AG10803 (cell line): Measurements from ENCODE around the gene ZNF30.
"Not testable (repeated sequence)": the region's sequence is repeated elsewhere in the genome, so short reads cannot be mapped to it uniquely, and the experiment has no call there.

Source experiments
- DNase-seq: peaks from one replicate; pipeline ENCODE4 v3.0.0; 2010; ENCODE audit warnings: low read depth
- H3K4me3 ChIP-seq: 2 replicates; pipeline ENCODE4 v1.5.1; 2011; ENCODE audit warnings: mild to moderate bottlenecking, low read length, control low read depth
- CTCF ChIP-seq: conservative IDR thresholded peaks from 2 replicates; pipeline ENCODE4 v1.5.1; 2011; ENCODE audit warnings: mild to moderate bottlenecking, low read length, control low read depth, inconsistent platforms

Gene ZNF30

GRCh38 chr19:34904664-34905527 lies 21.8 kb upstream of the ZNF30 start:
- no peak for DNase-seq
- H3K4me3 ChIP-seq, result no peak overlapping the region
- TF ChIP-seq CTCF, result no peak

GRCh38 chr19:34910770-34911169 lies 15.9 kb upstream of the ZNF30 start:
- no peak overlapping the region for H3K4me3 ChIP-seq
- TF ChIP-seq CTCF, result no peak
- no peak for DNase-seq

GRCh38 chr19:34917144-34917543 lies 9.6 kb upstream of the ZNF30 start:
- not testable (repeated sequence) for H3K4me3 ChIP-seq

GRCh38 chr19:34918190-34918589 lies 8.5 kb upstream of the ZNF30 start:
- TF ChIP-seq CTCF, result no peak
- DNase-seq, result no peak
- H3K4me3 ChIP-seq, result no peak overlapping the region

More at GRCh38 chr19:34917144-34917543, 9.6 kb upstream of the ZNF30 start:
- DNase-seq, result not testable (repeated sequence)

GRCh38 chr19:34920090-34920786 lies 6.5 kb upstream of the ZNF30 start:
- DNase-seq, H3K4me3 ChIP-seq: not testable (repeated sequence)

GRCh38 chr19:34925278-34925855 lies 1.3 kb upstream of the ZNF30 start:
- H3K4me3 ChIP-seq, result no peak overlapping the region
- TF ChIP-seq CTCF, result no peak
- no peak for DNase-seq

GRCh38 chr19:34926361-34926684 lies 380 bp upstream of the ZNF30 start:
- no peak for TF ChIP-seq CTCF
- no peak for DNase-seq
- H3K4me3 ChIP-seq, result peak overlapping the region; percentile 70

GRCh38 chr19:34932494-34932893 lies 5.8 kb downstream of the ZNF30 start:
- DNase-seq, result no peak
- H3K4me3 ChIP-seq, result no peak overlapping the region
- no peak for TF ChIP-seq CTCF
